ENCODE results near the gene TRAF5. TPM values are rescaled to one million over a fixed set of nuclear protein-coding genes. Genes with fewer than 3 reads are reported as not detected.
"Not testable (repeated sequence)": the region's sequence is repeated elsewhere in the genome, so short reads cannot be mapped to it uniquely, and the experiment has no call there.

The TRAF5 gene
- total and polyA plus RNA-seq, 2 donors (not counting 3 experiments of a cell fraction or from before 2014, with no cell fraction given), result 8.5 to 17.6 TPM

- H3K79me2 ChIP-seq (ENCODE audit: control insufficient read depth, insufficient read depth, low read length), result no peaks in the 10 kb centered on the region
- BruUV-seq (replicated peaks), result no TSS peak
- DNase-seq (ENCODE audit: low read depth, low spot score) (no peak), FAIRE-seq (no peak)
- H3K27me3 ChIP-seq (ENCODE audit: control insufficient read depth in 2 of 2, insufficient read depth in 2 of 2, low read length in 2 of 2), result no peaks in the 10 kb centered on the region
- H3K27ac ChIP-seq (ENCODE audit: insufficient read depth, low read depth, low read length), result no peak overlapping the region
- no peak overlapping the region for H3K4me3 ChIP-seq (replicated peaks in 1 of 3; ENCODE audit: insufficient read depth in 1 of 3, low read depth in 1 of 3, low read length in 3 of 3)
- TF ChIP-seq POLR2AphosphoS5 (IDR thresholded peaks at IDR 0.05; ENCODE audit: insufficient read depth, low read depth, low read length) (no peak), FOS (IDR thresholded peaks at IDR 0.05; ENCODE audit: borderline replicate concordance, insufficient read depth, low read length) (no peak), POLR2A (IDR thresholded peaks at IDR 0.05; ENCODE audit: low read depth, low read length) (no peak), CTCF (IDR thresholded peaks at IDR 0.05; ENCODE audit: extremely low read depth in 1 of 2, insufficient read depth in 1 of 2, low read depth in 1 of 2, low read length in 2 of 2) (no peak), MAX (IDR thresholded peaks at IDR 0.05; ENCODE audit: insufficient read depth, insufficient read length) (no peak), JUN (IDR thresholded peaks at IDR 0.05; ENCODE audit: borderline replicate concordance, insufficient read depth, insufficient read length, low read depth) (no peak), GATA2 (IDR thresholded peaks at IDR 0.05; ENCODE audit: insufficient read depth, insufficient read length, low read depth, low read length) (no peak), MYC (IDR thresholded peaks at IDR 0.05; ENCODE audit: low read depth, low read length) (no peak), EZH2 (IDR thresholded peaks at IDR 0.05; ENCODE audit: borderline replicate concordance, low read depth, low read length, severe bottlenecking) (no peak)
- H3K9me1 ChIP-seq (replicated peaks; ENCODE audit: control insufficient read depth, extremely low read depth, insufficient read depth, low read length), result no peaks in the 10 kb centered on the region
- H4K20me1 ChIP-seq (replicated peaks; ENCODE audit: control insufficient read depth, extremely low read depth, insufficient read depth, low read length), result no peaks in the 10 kb centered on the region
- intact Hi-C loops (cut with micrococcal nuclease), result no loop called here
- H3K4me1 ChIP-seq (ENCODE audit: control insufficient read depth, extremely low read depth, insufficient read depth, low read length), result no peaks in the 10 kb centered on the region
- no peak overlapping the region for H3K4me2 ChIP-seq (ENCODE audit: insufficient read depth, low read length)
- no peak overlapping the region for H3K9ac ChIP-seq (replicated peaks; ENCODE audit: extremely low read depth, insufficient read depth, low read length)
- peaks cover 0 to 1% of the 10 kb centered on the region in 2 experiments for H3K36me3 ChIP-seq (ENCODE audit: control insufficient read depth in 2 of 2, extremely low read depth in 1 of 2, insufficient read depth in 2 of 2, low read length in 2 of 2)
- H2AFZ ChIP-seq (ENCODE audit: low read depth, low read length), result no peak overlapping the region
- ChIA-PET POLR2A (no interaction called here), CTCF (interaction anchor here (1.1 to 2.0 kb wide), 3 partner anchors 21 to 126 kb away, joined by 5 to 7 read pairs (median 6); no protein-coding TSS in a partner anchor)
- H3K9me3 ChIP-seq (replicated peaks; ENCODE audit: control insufficient read depth, insufficient read depth, low read length), result no peaks in the 10 kb centered on the region
- dilution Hi-C loops (cut with MboI; ENCODE audit: extremely low pct_ligation_motif_present, low sequenced_read_pairs), result no loop called here
Measured at GRCh38 chr1:211349741-211350140, 23.1 kb downstream of the TRAF5 start.

GRCh38 chr1:211352055-211352454 lies 25.4 kb downstream of the TRAF5 start:
- H2AFZ ChIP-seq (ENCODE audit: low read depth, low read length); dilution Hi-C loops (cut with MboI; ENCODE audit: extremely low pct_ligation_motif_present, low sequenced_read_pairs); H3K36me3 ChIP-seq (ENCODE audit: control insufficient read depth in 2 of 2, extremely low read depth in 1 of 2, insufficient read depth in 2 of 2, low read length in 2 of 2); H3K9me3 ChIP-seq (replicated peaks; ENCODE audit: control insufficient read depth, insufficient read depth, low read length); H3K4me3 ChIP-seq (replicated peaks in 1 of 3; ENCODE audit: insufficient read depth in 1 of 3, low read depth in 1 of 3, low read length in 3 of 3); H3K4me1 ChIP-seq (ENCODE audit: control insufficient read depth, extremely low read depth, insufficient read depth, low read length); H4K20me1 ChIP-seq (replicated peaks; ENCODE audit: control insufficient read depth, extremely low read depth, insufficient read depth, low read length); H3K79me2 ChIP-seq (ENCODE audit: control insufficient read depth, insufficient read depth, low read length); BruUV-seq (replicated peaks); H3K9me1 ChIP-seq (replicated peaks; ENCODE audit: control insufficient read depth, extremely low read depth, insufficient read depth, low read length); intact Hi-C loops (cut with micrococcal nuclease); POLR2A ChIA-PET; H3K27ac ChIP-seq (ENCODE audit: insufficient read depth, low read depth, low read length); H3K4me2 ChIP-seq (ENCODE audit: insufficient read depth, low read length); H3K27me3 ChIP-seq (ENCODE audit: control insufficient read depth in 2 of 2, insufficient read depth in 2 of 2, low read length in 2 of 2); DNase-seq (ENCODE audit: low read depth, low spot score); FAIRE-seq; H3K9ac ChIP-seq (replicated peaks; ENCODE audit: extremely low read depth, insufficient read depth, low read length): not testable (repeated sequence)
- CTCF ChIA-PET, result interaction anchor here (0.9 to 1.3 kb wide), 3 partner anchors 8 to 28 kb away, joined by 3 to 7 read pairs (median 3); no protein-coding TSS in a partner anchor

All from endothelial cell of umbilical vein (primary cell).